Smooth muscle cell (in vitro differentiated cells): ENCODE results near the gene ACVR1B. TPM values are rescaled to one million over a fixed set of nuclear protein-coding genes. Genes with fewer than 3 reads are reported as not detected.

Source experiments
- DNase-seq: peaks from one replicate; lab custom pipeline; 2025; ENCODE audit not compliant: unreplicated experiment; lab: John Stamatoyannopoulos, UW
- H2AFZ ChIP-seq: fragments of 200-600 bp; sonication (generic); 2 replicates; pipeline ENCODE4 v1.6.0; 2016; ENCODE audit warnings: antibody characterized with exemption, low read depth, mild to moderate bottlenecking
- H3F3A ChIP-seq: fragments of 200-600 bp; sonication (generic); 2 replicates; pipeline ENCODE4 v1.6.0; 2017; ENCODE audit warnings: antibody characterized with exemption, low read depth
- H3K27ac ChIP-seq: fragments of 200-600 bp; sonication (generic); 2 replicates; pipeline ENCODE4 v1.5.1; 2016; ENCODE audit warnings: low read depth, mild to moderate bottlenecking
- H3K27me3 ChIP-seq: fragments of 200-600 bp; sonication (generic); 2 replicates; pipeline ENCODE4 v1.6.1; 2016; ENCODE audit warnings: low read depth, mild to moderate bottlenecking
- H3K36me3 ChIP-seq: fragments of 200-600 bp; sonication (generic); 2 replicates; pipeline ENCODE4 v1.5.1; 2016; ENCODE audit warnings: low read depth
- H3K4me1 ChIP-seq: fragments of 200-600 bp; sonication (generic); 2 replicates; pipeline ENCODE4 v1.5.1; 2016; ENCODE audit warnings: low read depth
- H3K4me2 ChIP-seq: fragments of 200-600 bp; sonication (generic); 2 replicates; pipeline ENCODE4 v1.6.0; 2016; ENCODE audit warnings: mild to moderate bottlenecking
- H3K4me3 ChIP-seq: fragments of 200-600 bp; sonication (generic); 2 replicates; pipeline ENCODE4 v1.5.1; 2016; ENCODE audit warnings: mild to moderate bottlenecking
- H3K79me2 ChIP-seq: fragments of 200-600 bp; sonication (generic); 2 replicates; pipeline ENCODE4 v1.6.0; 2016; ENCODE audit warnings: low read depth, mild to moderate bottlenecking
- H3K9ac ChIP-seq: fragments of 200-600 bp; sonication (generic); 2 replicates; pipeline ENCODE4 v1.6.0; 2016; ENCODE audit warnings: low read depth
- H3K9me3 ChIP-seq: fragments of 200-600 bp; sonication (generic); replicated peaks from 2 replicates; pipeline ENCODE4 v1.5.1; 2016; ENCODE audit warnings: low read depth
- H4K20me1 ChIP-seq: fragments of 200-600 bp; sonication (generic); 2 replicates; pipeline ENCODE4 v1.6.0; 2016; ENCODE audit warnings: low read depth
- CTCF ChIP-seq: fragments of 200-600 bp; sonication (generic); IDR thresholded peaks from 2 replicates; pipeline ENCODE4 v1.5.1; 2017; ENCODE audit warnings: borderline replicate concordance, mild to moderate bottlenecking, antibody characterized with exemption; ENCODE audit not compliant: insufficient read depth, poor library complexity, severe bottlenecking
- WGBS: methylation state at CpG from one replicate; pipeline ENCODE4 v1.1.7; 2016; ENCODE audit warnings: low lambda C conversion rate; 5-methylcytosine and 5-hydroxymethylcytosine counted together
- polyA plus RNA-seq: library from polyadenylated mRNA; unstranded; fragments of >200 nt; fragmentation: Nextera tagmentation; extraction: Ambion mirVana; gene quantifications from 2 replicates; pipeline ENCODE4 v1.2.1, GENCODE V29; 2016
- total RNA-seq: library from RNA; depleted of rRNA; stranded (reverse); fragments of >200 nt; gene quantifications from 2 replicates; pipeline ENCODE4 v1.2.3, GENCODE V29; 2014

The ACVR1B gene
- total and polyA plus RNA-seq, 2 experiments from 2014 or later, result 1.9 to 4.0 TPM

- Histone ChIP-seq H3K36me3 (no peaks in the 10 kb centered on the region), H3K27ac (no peak overlapping the region), H3K9me3 (no peaks in the 10 kb centered on the region), H3K27me3 (no peaks in the 10 kb centered on the region), H3F3A (peaks cover 7% of the 10 kb centered on the region), H3K4me1 (no peaks in the 10 kb centered on the region), H4K20me1 (no peaks in the 10 kb centered on the region), H3K79me2 (no peaks in the 10 kb centered on the region), H3K4me3 (no peak overlapping the region), H2AFZ (no peak overlapping the region), H3K9ac (no peak overlapping the region), H3K4me2 (no peak overlapping the region)
- 92% methylated on average over 30 of the region's 30 CpGs for WGBS
- no peak for TF ChIP-seq CTCF
- no peak for DNase-seq
These were observed 38.1 kb upstream of the ACVR1B start for GRCh38 chr12:51913071-51914033.

DNA sequence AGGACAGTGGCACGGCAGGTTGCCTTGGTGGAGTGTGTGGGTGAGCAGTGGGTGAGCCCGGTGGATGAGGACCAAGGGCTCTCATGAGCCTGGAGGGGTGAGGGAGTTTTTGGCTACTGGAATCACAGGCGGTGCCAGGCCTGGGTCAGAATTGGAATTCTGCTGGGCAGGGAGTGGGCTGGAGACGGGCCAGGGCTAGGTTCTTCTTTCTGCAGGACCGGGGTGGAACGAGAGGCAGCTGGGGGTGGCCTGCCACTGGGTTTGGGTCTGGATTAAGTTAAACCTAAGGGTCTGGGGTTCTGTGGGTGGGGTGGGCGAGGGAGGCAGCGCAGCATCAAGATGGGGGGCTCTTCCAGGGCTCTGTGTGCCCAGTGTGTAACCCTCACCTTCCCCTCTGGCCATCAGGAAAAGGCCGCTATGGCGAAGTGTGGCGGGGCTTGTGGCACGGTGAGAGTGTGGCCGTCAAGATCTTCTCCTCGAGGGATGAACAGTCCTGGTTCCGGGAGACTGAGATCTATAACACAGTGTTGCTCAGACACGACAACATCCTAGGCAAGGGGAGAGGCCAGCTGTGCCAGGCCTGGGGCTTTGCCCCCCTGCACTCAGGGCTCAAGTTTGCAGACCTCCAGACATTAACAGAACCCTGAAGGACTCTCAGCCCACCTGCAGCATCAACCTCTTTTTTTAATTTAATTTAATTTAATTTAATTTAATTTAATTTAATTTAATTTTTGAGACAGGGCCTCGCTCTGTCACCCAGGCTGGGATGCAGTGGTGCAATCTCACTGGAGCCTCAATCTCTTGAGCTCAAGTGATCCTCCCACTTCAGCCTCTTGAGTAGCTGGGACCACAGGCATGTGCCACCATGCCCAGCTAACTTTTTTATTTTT lies 37.2 kb upstream of the ACVR1B start:
- H3K27ac ChIP-seq, result no peak overlapping the region
- H4K20me1 ChIP-seq, result no peaks in the 10 kb centered on the region
- DNase-seq, result no peak
- H3K79me2 ChIP-seq, result no peaks in the 10 kb centered on the region
- TF ChIP-seq CTCF, result no peak
- peaks cover 3% of the 10 kb centered on the region for H3F3A ChIP-seq
- no peak overlapping the region for H3K4me3 ChIP-seq
- no peaks in the 10 kb centered on the region for H3K9me3 ChIP-seq
- H3K4me1 ChIP-seq, result no peaks in the 10 kb centered on the region
- H3K36me3 ChIP-seq, result no peaks in the 10 kb centered on the region
- 98% methylated on average over 17 of the region's 17 CpGs for WGBS
- no peak overlapping the region for H3K4me2 ChIP-seq
- H3K9ac ChIP-seq, result no peak overlapping the region
- H3K27me3 ChIP-seq, result no peaks in the 10 kb centered on the region
- no peak overlapping the region for H2AFZ ChIP-seq

DNA sequence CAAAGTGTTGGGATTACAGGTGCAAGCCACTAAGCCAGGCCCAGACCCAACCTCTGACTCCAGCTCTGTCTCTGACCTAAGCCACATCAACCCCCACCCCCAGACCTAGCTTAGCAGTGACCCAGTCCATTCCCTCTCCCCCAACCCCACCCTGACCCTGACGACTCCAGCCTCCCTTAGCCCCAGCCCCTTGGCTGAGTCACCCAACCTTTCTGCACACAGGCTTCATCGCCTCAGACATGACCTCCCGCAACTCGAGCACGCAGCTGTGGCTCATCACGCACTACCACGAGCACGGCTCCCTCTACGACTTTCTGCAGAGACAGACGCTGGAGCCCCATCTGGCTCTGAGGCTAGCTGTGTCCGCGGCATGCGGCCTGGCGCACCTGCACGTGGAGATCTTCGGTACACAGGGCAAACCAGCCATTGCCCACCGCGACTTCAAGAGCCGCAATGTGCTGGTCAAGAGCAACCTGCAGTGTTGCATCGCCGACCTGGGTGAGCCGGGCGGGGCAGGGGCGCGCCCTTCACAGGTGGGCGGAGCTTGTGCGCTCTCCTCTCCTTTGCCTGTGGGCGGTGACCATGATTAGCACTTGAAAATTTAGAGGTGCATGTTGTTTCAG lies 36.4 kb upstream of the ACVR1B start:
- H3K36me3 ChIP-seq, result no peaks in the 10 kb centered on the region
- WGBS, result 86% methylated on average over 28 of the region's 28 CpGs
- TF ChIP-seq CTCF, result no peak

More for the DNA sequence above, 36.4 kb upstream of the ACVR1B start:
- H3K9me3 ChIP-seq, result no peaks in the 10 kb centered on the region
- H2AFZ ChIP-seq, result no peak overlapping the region
- H3K79me2 ChIP-seq, result no peaks in the 10 kb centered on the region
- H4K20me1 ChIP-seq, result no peaks in the 10 kb centered on the region
- no peaks in the 10 kb centered on the region for H3F3A ChIP-seq
- no peaks in the 10 kb centered on the region for H3K27me3 ChIP-seq
- no peak overlapping the region for H3K27ac ChIP-seq
- no peak overlapping the region for H3K9ac ChIP-seq
- H3K4me2 ChIP-seq, result no peak overlapping the region
- H3K4me3 ChIP-seq, result no peak overlapping the region
- no peak for DNase-seq
- H3K4me1 ChIP-seq, result no peaks in the 10 kb centered on the region
